AG04449 (cell line): ENCODE data around the gene SHH.
"Not testable (repeated sequence)": the region's sequence is repeated elsewhere in the genome, so short reads cannot be mapped to it uniquely, and the experiment has no call there.

Experiments used
- CTCF ChIA-PET: fragments of 350-600 bp; formaldehyde crosslinking; extraction: SDS; loops from one replicate; lab custom pipeline; 2021; ENCODE audit warnings: antibody characterized with exemption; lab: Yijun Ruan, JAX
- POLR2A ChIA-PET: fragments of 400-600, 350-600 bp; formaldehyde crosslinking; extraction: SDS; loops from one replicate; lab custom pipeline; 2020; ENCODE audit warnings: antibody characterized with exemption, inconsistent platforms; lab: Yijun Ruan, JAX
- DNase-seq: peaks from one replicate; pipeline ENCODE4 v3.0.0-alpha.2; 2010; ENCODE audit warnings: low read depth, low spot score
- H3K4me3 ChIP-seq: 2 replicates; pipeline ENCODE4 v1.5.1; 2011; ENCODE audit warnings: low read depth, mild to moderate bottlenecking, control low read depth, low read length
- TF ChIP-seq, protein P1 (sequence below): IDR thresholded peaks from one replicate; pipeline ENCODE4 v1.5.1; 2011; ENCODE audit warnings: mild to moderate bottlenecking, moderate library complexity, low read length, control low read depth, inconsistent platforms; ENCODE audit not compliant: insufficient read depth; ENCODE audit errors: missing control alignments

The SHH gene

DNA sequence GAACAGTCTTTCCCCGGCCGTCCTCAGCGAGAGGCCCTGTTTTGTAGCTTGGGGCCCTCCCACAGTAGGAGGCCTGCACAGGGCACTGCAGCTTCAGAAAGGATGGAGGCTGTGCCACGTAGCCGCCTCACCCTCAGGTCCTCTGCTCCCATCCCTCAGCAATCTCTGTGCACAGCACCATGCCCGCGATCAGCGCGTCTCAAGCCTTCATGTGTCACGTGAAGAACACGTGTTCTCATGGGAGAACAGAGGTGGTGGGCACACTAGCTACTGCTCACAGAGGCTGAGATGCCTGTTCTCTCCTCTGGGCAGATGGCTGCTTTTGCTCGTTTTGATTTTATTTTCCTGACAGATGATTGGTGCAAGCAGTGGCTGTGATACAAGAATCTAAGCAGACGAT lies 8.5 kb upstream of the SHH start:
- ChIA-PET POLR2A (no interaction called here), CTCF (no interaction called here)
- no peak for DNase-seq
- H3K4me3 ChIP-seq: no peak overlapping the region
- TF ChIP-seq, protein P1, sequence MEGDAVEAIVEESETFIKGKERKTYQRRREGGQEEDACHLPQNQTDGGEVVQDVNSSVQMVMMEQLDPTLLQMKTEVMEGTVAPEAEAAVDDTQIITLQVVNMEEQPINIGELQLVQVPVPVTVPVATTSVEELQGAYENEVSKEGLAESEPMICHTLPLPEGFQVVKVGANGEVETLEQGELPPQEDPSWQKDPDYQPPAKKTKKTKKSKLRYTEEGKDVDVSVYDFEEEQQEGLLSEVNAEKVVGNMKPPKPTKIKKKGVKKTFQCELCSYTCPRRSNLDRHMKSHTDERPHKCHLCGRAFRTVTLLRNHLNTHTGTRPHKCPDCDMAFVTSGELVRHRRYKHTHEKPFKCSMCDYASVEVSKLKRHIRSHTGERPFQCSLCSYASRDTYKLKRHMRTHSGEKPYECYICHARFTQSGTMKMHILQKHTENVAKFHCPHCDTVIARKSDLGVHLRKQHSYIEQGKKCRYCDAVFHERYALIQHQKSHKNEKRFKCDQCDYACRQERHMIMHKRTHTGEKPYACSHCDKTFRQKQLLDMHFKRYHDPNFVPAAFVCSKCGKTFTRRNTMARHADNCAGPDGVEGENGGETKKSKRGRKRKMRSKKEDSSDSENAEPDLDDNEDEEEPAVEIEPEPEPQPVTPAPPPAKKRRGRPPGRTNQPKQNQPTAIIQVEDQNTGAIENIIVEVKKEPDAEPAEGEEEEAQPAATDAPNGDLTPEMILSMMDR: no peak

DNA sequence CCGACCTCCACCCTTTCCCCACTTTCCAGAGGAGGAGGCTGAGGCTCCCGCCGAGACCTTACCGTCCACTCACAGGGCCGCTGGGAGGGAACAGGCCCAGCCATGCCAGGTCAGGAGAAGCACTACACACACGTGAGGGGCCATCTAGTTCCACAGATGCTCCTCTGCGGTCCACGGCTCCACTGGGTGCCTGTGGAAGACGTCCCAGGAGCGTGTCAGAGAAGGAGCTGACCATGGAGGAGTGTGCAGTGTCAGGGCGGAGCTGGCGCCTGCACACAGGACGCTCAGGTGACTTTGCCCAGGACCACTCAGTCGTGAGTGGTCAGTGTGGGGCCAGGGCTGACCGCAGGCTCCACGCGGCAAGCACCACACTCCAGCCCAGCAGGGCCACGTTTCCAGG lies 8.0 kb upstream of the SHH start:
- ChIA-PET POLR2A (no interaction called here), CTCF (no interaction called here)
- H3K4me3 ChIP-seq: no peak overlapping the region
- DNase-seq: no peak
- TF ChIP-seq, protein P1: no peak

DNA sequence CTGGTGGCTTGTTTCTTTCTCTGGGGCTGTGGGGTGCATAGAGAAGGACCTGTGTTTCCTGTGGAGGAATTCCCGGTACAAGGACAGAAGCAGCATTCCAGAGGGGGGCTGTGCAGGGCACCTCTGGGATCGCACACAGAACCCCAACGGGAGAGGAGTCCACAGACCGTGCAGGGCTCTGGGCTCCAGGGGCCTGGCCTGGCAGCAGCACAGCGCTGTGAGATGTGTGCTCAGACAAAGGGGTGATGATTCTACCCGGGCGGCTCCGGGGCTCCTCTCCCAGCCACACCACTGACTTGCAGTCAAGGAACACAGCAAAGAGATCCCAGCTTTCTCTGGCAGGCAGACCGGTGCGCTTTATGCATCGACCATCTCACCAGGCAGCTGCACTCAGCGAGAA lies 6.9 kb upstream of the SHH start:
- no peak for DNase-seq
- ChIA-PET POLR2A (no interaction called here), CTCF (no interaction called here)
- H3K4me3 ChIP-seq: no peak overlapping the region
- TF ChIP-seq, protein P1: no peak

DNA sequence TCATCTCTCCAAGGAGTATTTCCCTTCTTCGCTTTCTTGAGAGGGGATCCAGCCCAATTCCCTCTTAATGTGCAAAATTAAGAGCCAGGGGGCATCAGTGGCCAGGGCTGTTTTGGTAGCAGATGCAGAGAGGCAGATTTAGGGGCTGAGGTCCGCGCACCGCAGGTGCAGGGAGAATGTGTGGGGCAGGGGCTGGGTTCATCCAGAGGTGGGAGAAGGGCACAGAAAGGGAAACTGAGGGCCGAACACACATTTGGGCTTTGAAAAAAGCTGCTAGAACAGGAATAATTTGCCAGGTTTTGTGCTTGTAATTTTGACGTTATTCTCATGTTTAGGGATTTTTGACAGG lies 6.5 kb upstream of the SHH start:
- TF ChIP-seq, protein P1: no peak
- POLR2A ChIA-PET: no interaction called here

DNA sequence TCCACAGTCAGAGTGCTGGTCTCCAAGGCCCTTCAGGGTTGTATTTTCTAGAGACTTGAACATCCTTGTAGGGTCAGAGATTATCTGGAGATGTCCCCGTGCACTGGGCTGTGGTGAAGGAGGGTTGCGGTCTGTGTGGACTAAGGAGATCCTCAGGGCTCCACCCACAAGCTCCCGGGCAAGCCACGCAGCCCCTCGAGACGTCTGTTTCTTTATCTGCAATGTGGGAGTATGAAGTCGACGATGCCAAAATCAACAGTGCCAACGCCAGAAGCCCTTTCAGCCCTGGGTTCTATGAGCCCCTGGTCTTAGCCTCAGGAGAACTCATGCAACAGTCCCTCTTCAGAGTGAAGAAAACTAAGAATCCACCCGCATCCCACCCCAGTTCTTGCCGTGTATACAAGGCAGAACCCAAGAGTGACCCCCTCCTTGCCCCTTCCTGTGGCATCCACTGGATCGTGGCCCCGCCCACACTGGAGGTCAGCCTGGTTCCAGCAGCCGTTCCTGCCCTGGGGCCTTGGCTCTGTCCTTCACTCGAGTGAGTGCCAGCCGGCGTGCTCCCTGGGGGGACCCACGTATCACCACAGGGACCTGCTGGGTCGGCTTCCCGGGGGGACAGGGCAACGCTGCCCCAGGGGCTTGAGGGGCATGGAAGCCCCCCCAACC lies 6.0 kb upstream of the SHH start:
- no peak overlapping the region for H3K4me3 ChIP-seq
- POLR2A ChIA-PET: no interaction called here
- DNase-seq: no peak
- CTCF ChIA-PET: no interaction called here
- TF ChIP-seq, protein P1: no peak

More for the DNA sequence above, 6.5 kb upstream of the SHH start:
- CTCF ChIA-PET: no interaction called here
- no peak overlapping the region for H3K4me3 ChIP-seq
- no peak for DNase-seq

DNA sequence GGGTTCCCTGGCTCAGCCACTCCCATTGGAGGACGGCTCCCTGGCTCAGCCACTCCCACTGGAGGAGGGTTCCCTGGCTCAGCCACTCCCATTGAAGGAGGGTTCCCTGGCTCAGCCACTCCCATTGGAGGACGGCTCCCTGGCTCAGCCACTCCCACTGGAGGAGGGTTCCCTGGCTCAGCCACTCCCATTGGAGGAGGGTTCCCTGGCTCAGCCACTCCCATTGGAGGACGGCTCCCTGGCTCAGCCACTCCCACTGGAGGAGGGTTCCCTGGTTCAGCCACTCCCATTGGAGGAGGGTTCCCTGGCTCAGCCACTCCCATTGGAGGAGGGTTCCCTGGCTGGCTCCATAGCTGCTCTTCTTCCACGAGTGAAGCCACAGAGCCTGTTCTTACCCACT lies 5.3 kb upstream of the SHH start:
- DNase-seq, H3K4me3 ChIP-seq, POLR2A ChIA-PET, CTCF ChIA-PET: not testable (repeated sequence)

DNA sequence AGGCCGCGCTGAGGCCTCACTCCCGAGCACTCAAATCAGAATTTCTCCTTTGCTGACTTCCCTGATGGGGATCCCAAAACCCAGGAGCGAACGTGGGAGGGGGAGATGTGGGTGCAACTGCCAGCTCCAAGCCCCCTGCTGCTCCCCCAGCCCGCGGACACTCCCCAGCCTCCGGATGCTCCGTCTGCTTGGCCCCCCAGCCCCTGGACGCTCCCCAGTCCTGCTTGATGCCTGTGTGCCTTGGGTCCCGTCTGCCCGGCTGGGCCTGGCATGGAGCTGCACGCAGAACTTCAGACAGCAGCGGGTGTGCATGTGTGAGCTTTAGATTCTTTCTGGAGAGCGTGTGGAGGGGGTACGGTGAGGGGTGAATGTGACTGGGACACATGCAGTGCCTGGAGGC lies 4.7 kb upstream of the SHH start:
- no peak overlapping the region for H3K4me3 ChIP-seq
- DNase-seq: no peak
- ChIA-PET POLR2A (no interaction called here), CTCF (interaction anchor here (0.8 to 0.9 kb wide), 2 partner anchors 8 to 999 kb away, joined by 3 to 4 read pairs; no protein-coding TSS in a partner anchor)
- TF ChIP-seq, protein P1: no peak
